Embryonic facial prominence (tissue), 1 donor: Measurements from ENCODE around the gene PRKCH.

Experiments used
- DNase-seq: peaks from one replicate; pipeline ENCODE4 v3.0.0-alpha.2; 2016; ENCODE audit errors: extremely low spot score

The PRKCH gene

GRCh38 chr14:61474701-61475100 is 153.3 kb downstream of the PRKCH start:
- DNase-seq = no peak

- DNase-seq = no peak
Measured at GRCh38 chr14:61475316-61475715, 153.9 kb downstream of the PRKCH start.

GRCh38 chr14:61476105-61476753 is 154.8 kb downstream of the PRKCH start:
- DNase-seq = no peak

GRCh38 chr14:61476754-61477410 is 155.5 kb downstream of the PRKCH start:
- DNase-seq = no peak

- DNase-seq = no peak
Measured at GRCh38 chr14:61477712-61478462, 156.5 kb downstream of the PRKCH start.

GRCh38 chr14:61478971-61479473 is 157.6 kb downstream of the PRKCH start:
- no peak for DNase-seq

- DNase-seq = no peak
Measured at GRCh38 chr14:61479746-61480502, 158.5 kb downstream of the PRKCH start.

GRCh38 chr14:61480704-61481285 is 159.4 kb downstream of the PRKCH start:
- DNase-seq = no peak

GRCh38 chr14:61481701-61482100 is 160.3 kb downstream of the PRKCH start:
- DNase-seq = no peak

GRCh38 chr14:61482348-61483206 is 161.2 kb downstream of the PRKCH start:
- DNase-seq = no peak

- no peak for DNase-seq
Measured at GRCh38 chr14:61483476-61483875, 162.1 kb downstream of the PRKCH start.

GRCh38 chr14:61484031-61484430 is 162.7 kb downstream of the PRKCH start:
- no peak for DNase-seq

GRCh38 chr14:61484826-61485584 is 163.6 kb downstream of the PRKCH start:
- no peak for DNase-seq

GRCh38 chr14:61485661-61486060 is 164.3 kb downstream of the PRKCH start:
- DNase-seq = no peak

GRCh38 chr14:61486930-61487495 is 165.6 kb downstream of the PRKCH start:
- DNase-seq = no peak

- DNase-seq = no peak
Measured at GRCh38 chr14:61488417-61489401, 167.3 kb downstream of the PRKCH start.

GRCh38 chr14:61489512-61489911 is 168.1 kb downstream of the PRKCH start:
- DNase-seq = no peak

GRCh38 chr14:61489932-61490331 is 168.6 kb downstream of the PRKCH start:
- no peak for DNase-seq
